K562 (cell line): ENCODE data around the gene MGAT5.

ENCODE experiments used
- CTCF ChIP-seq, 3 experiments: IDR thresholded peaks in 2 of 3; conservative IDR thresholded peaks in 1 of 3; 2 replicates each; pipeline ENCODE4 v1.5.1; 2011 to 2012; ENCODE audit warnings: low read length in 3 of 3, mild to moderate bottlenecking in 3 of 3, control low read depth in 2 of 3, improper control_type of control experiment in 1 of 3, inconsistent platforms in 1 of 3, low read depth in 1 of 3, mixed read lengths in 1 of 3, moderate library complexity in 1 of 3; ENCODE audit not compliant: insufficient read depth in 2 of 3
- EZH2 ChIP-seq: IDR thresholded peaks from 2 replicates; pipeline ENCODE4 v1.6.1; 2012; ENCODE audit warnings: low read depth, mild to moderate bottlenecking, inconsistent platforms, low read length, borderline replicate concordance
- JUN ChIP-seq, 2 experiments: sonication (generic) in 1 of 2; formaldehyde crosslinking in 1 of 2; IDR thresholded peaks; 2 replicates each; pipeline versions ENCODE4 v1.6.1 to v1.8.0; 2012 to 2022; ENCODE audit warnings: borderline replicate concordance in 2 of 2, mild to moderate bottlenecking in 2 of 2, improper control_type of control experiment in 1 of 2, low read depth in 1 of 2, low read length in 1 of 2, missing genetic modification reagents in 1 of 2
- KDM1A ChIP-seq, 2 experiments: fragments of 450-650 bp; IDR thresholded peaks; 2 replicates each; pipeline ENCODE4 v1.6.1; 2016; ENCODE audit warnings: mild to moderate bottlenecking in 2 of 2
- LCOR ChIP-seq: sonication (generic); formaldehyde crosslinking; IDR thresholded peaks from 2 replicates; pipeline ENCODE4 v1.8.0; 2022; ENCODE audit warnings: mild to moderate bottlenecking, missing genetic modification reagents
- POLR2A ChIP-seq: fragments of 450-650 bp; conservative IDR thresholded peaks from 2 replicates; pipeline ENCODE4 v1.6.1; 2016
- PRPF4 ChIP-seq: fragments of 200-400 bp; formaldehyde crosslinking; IDR thresholded peaks from one replicate; pipeline ENCODE4 v1.6.1; 2017; ENCODE audit warnings: low read length, low read depth, mild to moderate bottlenecking; ENCODE audit not compliant: insufficient read depth, poor library complexity, severe bottlenecking
- RNF2 ChIP-seq: sonication (generic); IDR thresholded peaks from 2 replicates; pipeline ENCODE4 v1.6.1; 2016
- TBP ChIP-seq: optimal IDR thresholded peaks from 2 replicates; pipeline ENCODE3; 2011; ENCODE audit warnings: low read depth, low read length, improper control_type of control experiment
- XRCC4 ChIP-seq: IDR thresholded peaks from one replicate; pipeline ENCODE4 v1.6.1; 2011; ENCODE audit not compliant: insufficient read depth, insufficient read length; ENCODE audit errors: extremely low read depth
- TF ChIP-seq, protein P1 (sequence below), 2 experiments: fragments of 450-650 bp; formaldehyde crosslinking in 1 of 2; IDR thresholded peaks; 2 replicates each; pipeline versions ENCODE4 v1.4.0 to v1.6.1; 2014 to 2020; ENCODE audit warnings: mild to moderate bottlenecking in 2 of 2, borderline replicate concordance in 1 of 2, low read depth in 1 of 2
- TF ChIP-seq, protein P2 (sequence below): sonication (generic); formaldehyde crosslinking; IDR thresholded peaks from 2 replicates; pipeline ENCODE4 v1.8.1; 2022; ENCODE audit warnings: missing genetic modification reagents

DNA sequence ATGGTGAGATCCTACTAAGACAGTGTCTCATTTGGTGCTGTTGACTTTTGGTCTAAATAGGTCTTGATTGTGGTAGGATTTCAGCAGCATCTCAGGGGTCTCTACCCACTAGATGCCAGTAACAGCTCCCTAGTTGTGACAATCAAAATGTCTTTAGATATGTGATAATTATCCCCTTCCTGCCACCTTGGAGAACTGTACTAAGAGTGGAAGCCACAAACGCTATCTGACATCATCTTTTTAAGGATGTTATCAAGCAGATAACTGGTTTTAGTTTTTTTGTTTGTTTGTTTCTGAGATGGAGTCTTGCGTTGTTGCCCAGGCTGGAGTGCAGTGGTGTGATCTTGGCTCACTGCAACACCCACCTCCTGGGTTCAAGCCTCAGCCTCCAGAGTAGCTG lies 3.1 kb downstream of the MGAT5 start:
- TF ChIP-seq PRPF4 (no peak), EZH2 (no peak), RNF2 (no peak), TBP (no peak), POLR2A (no peak), LCOR (CRISPR knock-in tag) (no peak), CTCF (IDR thresholded peaks at IDR 0.05 in 2 of 3, conservative IDR thresholded peaks at IDR 0.05 in 1 of 3; ENCODE audit: insufficient read depth in 2 of 3, low read depth in 1 of 3, low read length in 3 of 3) (no peak), XRCC4 (no peak), KDM1A (IDR thresholded peaks at IDR 0.05) (no peak), JUN (IDR thresholded peaks at IDR 0.05; ENCODE audit: borderline replicate concordance, low read depth, low read length) (no peak), JUN (CRISPR knock-in tag; IDR thresholded peaks at IDR 0.05; ENCODE audit: borderline replicate concordance) (no peak)
- TF ChIP-seq, protein P1, sequence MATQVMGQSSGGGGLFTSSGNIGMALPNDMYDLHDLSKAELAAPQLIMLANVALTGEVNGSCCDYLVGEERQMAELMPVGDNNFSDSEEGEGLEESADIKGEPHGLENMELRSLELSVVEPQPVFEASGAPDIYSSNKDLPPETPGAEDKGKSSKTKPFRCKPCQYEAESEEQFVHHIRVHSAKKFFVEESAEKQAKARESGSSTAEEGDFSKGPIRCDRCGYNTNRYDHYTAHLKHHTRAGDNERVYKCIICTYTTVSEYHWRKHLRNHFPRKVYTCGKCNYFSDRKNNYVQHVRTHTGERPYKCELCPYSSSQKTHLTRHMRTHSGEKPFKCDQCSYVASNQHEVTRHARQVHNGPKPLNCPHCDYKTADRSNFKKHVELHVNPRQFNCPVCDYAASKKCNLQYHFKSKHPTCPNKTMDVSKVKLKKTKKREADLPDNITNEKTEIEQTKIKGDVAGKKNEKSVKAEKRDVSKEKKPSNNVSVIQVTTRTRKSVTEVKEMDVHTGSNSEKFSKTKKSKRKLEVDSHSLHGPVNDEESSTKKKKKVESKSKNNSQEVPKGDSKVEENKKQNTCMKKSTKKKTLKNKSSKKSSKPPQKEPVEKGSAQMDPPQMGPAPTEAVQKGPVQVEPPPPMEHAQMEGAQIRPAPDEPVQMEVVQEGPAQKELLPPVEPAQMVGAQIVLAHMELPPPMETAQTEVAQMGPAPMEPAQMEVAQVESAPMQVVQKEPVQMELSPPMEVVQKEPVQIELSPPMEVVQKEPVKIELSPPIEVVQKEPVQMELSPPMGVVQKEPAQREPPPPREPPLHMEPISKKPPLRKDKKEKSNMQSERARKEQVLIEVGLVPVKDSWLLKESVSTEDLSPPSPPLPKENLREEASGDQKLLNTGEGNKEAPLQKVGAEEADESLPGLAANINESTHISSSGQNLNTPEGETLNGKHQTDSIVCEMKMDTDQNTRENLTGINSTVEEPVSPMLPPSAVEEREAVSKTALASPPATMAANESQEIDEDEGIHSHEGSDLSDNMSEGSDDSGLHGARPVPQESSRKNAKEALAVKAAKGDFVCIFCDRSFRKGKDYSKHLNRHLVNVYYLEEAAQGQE (IDR thresholded peaks at IDR 0.05; ENCODE audit: borderline replicate concordance): no peak
- TF ChIP-seq, protein P1 (CRISPR knock-in tag; IDR thresholded peaks at IDR 0.05; ENCODE audit: low read depth): no peak
- TF ChIP-seq, protein P2, sequence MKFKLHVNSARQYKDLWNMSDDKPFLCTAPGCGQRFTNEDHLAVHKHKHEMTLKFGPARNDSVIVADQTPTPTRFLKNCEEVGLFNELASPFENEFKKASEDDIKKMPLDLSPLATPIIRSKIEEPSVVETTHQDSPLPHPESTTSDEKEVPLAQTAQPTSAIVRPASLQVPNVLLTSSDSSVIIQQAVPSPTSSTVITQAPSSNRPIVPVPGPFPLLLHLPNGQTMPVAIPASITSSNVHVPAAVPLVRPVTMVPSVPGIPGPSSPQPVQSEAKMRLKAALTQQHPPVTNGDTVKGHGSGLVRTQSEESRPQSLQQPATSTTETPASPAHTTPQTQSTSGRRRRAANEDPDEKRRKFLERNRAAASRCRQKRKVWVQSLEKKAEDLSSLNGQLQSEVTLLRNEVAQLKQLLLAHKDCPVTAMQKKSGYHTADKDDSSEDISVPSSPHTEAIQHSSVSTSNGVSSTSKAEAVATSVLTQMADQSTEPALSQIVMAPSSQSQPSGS (CRISPR knock-in tag): no peak
